ENCODE data around the gene DIAPH3.
A peak's percentile ranks its signal among the peaks of the same experiment; 100 is the strongest.

Gene DIAPH3

GRCh38 chr13:59906413-59907049, 257.2 kb downstream of the DIAPH3 start:
- H3K4me3 ChIP-seq (ENCODE audit: low read depth, low read length), result no peak overlapping the region
- DNase-seq (ENCODE audit: low read depth), result no peak

GRCh38 chr13:59901191-59901590, 262.5 kb downstream of the DIAPH3 start:
- DNase-seq (ENCODE audit: low read depth), result no peak
- no peak overlapping the region for H3K4me3 ChIP-seq (ENCODE audit: low read depth, low read length)

GRCh38 chr13:59898066-59898465, 265.7 kb downstream of the DIAPH3 start:
- no peak overlapping the region for H3K4me3 ChIP-seq (ENCODE audit: low read depth, low read length)
- no peak for DNase-seq (ENCODE audit: low read depth)

- no peak overlapping the region for H3K4me3 ChIP-seq (ENCODE audit: low read depth, low read length)
Observed at GRCh38 chr13:59893266-59893665, 270.5 kb downstream of the DIAPH3 start.

GRCh38 chr13:59891053-59891452, 272.7 kb downstream of the DIAPH3 start:
- DNase-seq (ENCODE audit: low read depth), result no peak
- H3K4me3 ChIP-seq (ENCODE audit: low read depth, low read length), result no peak overlapping the region

More at GRCh38 chr13:59893266-59893665, 270.5 kb downstream of the DIAPH3 start:
- DNase-seq (ENCODE audit: low read depth), result no peak

GRCh38 chr13:59890054-59890453, 273.7 kb downstream of the DIAPH3 start:
- peak; percentile 32 for DNase-seq (ENCODE audit: low read depth)
- H3K4me3 ChIP-seq (ENCODE audit: low read depth, low read length), result no peak overlapping the region

GRCh38 chr13:59888408-59888807, 275.3 kb downstream of the DIAPH3 start:
- no peak overlapping the region for H3K4me3 ChIP-seq (ENCODE audit: low read depth, low read length)
- no peak for DNase-seq (ENCODE audit: low read depth)

- no peak for DNase-seq (ENCODE audit: low read depth)
- H3K4me3 ChIP-seq (ENCODE audit: low read depth, low read length), result no peak overlapping the region
Observed at GRCh38 chr13:59885076-59885475, 278.7 kb downstream of the DIAPH3 start.

- H3K4me3 ChIP-seq (ENCODE audit: low read depth, low read length), result no peak overlapping the region
- no peak for DNase-seq (ENCODE audit: low read depth)
Observed at GRCh38 chr13:59883885-59884284, 279.8 kb downstream of the DIAPH3 start.

- DNase-seq (ENCODE audit: low read depth), result no peak
- H3K4me3 ChIP-seq (ENCODE audit: low read depth, low read length), result no peak overlapping the region
Observed at GRCh38 chr13:59880468-59880867, 283.3 kb downstream of the DIAPH3 start.

GRCh38 chr13:59879281-59879680, 284.4 kb downstream of the DIAPH3 start:
- no peak overlapping the region for H3K4me3 ChIP-seq (ENCODE audit: low read depth, low read length)
- no peak for DNase-seq (ENCODE audit: low read depth)

- DNase-seq (ENCODE audit: low read depth), result peak; percentile 49
- H3K4me3 ChIP-seq (ENCODE audit: low read depth, low read length), result no peak overlapping the region
Observed at GRCh38 chr13:59877933-59878332, 285.8 kb downstream of the DIAPH3 start.

- DNase-seq (ENCODE audit: low read depth), result no peak
- no peak overlapping the region for H3K4me3 ChIP-seq (ENCODE audit: low read depth, low read length)
Observed at GRCh38 chr13:59874973-59875372, 288.8 kb downstream of the DIAPH3 start.

GRCh38 chr13:59873856-59874255, 289.9 kb downstream of the DIAPH3 start:
- H3K4me3 ChIP-seq (ENCODE audit: low read depth, low read length), result no peak overlapping the region
- no peak for DNase-seq (ENCODE audit: low read depth)

GRCh38 chr13:59873309-59873708, 290.4 kb downstream of the DIAPH3 start:
- no peak for DNase-seq (ENCODE audit: low read depth)
- no peak overlapping the region for H3K4me3 ChIP-seq (ENCODE audit: low read depth, low read length)

- DNase-seq (ENCODE audit: low read depth), result no peak
- no peak overlapping the region for H3K4me3 ChIP-seq (ENCODE audit: low read depth, low read length)
Observed at GRCh38 chr13:59867867-59868266, 295.9 kb downstream of the DIAPH3 start.

- H3K4me3 ChIP-seq (ENCODE audit: low read depth, low read length), result no peak overlapping the region
- DNase-seq (ENCODE audit: low read depth), result no peak
Observed at GRCh38 chr13:59865398-59865797, 298.3 kb downstream of the DIAPH3 start.

- no peak for DNase-seq (ENCODE audit: low read depth)
- H3K4me3 ChIP-seq (ENCODE audit: low read depth, low read length), result no peak overlapping the region
Observed at GRCh38 chr13:59863621-59864020, 300.1 kb downstream of the DIAPH3 start.

GRCh38 chr13:59861676-59862075, 302.1 kb downstream of the DIAPH3 start:
- H3K4me3 ChIP-seq (ENCODE audit: low read depth, low read length), result no peak overlapping the region
- DNase-seq (ENCODE audit: low read depth), result no peak

GRCh38 chr13:59856281-59856810, 307.4 kb downstream of the DIAPH3 start:
- DNase-seq (ENCODE audit: low read depth), result no peak
- no peak overlapping the region for H3K4me3 ChIP-seq (ENCODE audit: low read depth, low read length)

GRCh38 chr13:59846845-59847620, 316.7 kb downstream of the DIAPH3 start:
- H3K4me3 ChIP-seq (ENCODE audit: low read depth, low read length), result no peak overlapping the region
- DNase-seq (ENCODE audit: low read depth), result no peak

All from skeletal muscle cell (primary cell).